NOMO-1 treated with DMSO at 0.1 percent for 48 hours (cell line): ENCODE data around the gene SPDYE3.

Source experiments
- DNase-seq: peaks from one replicate; lab custom pipeline; 2025; ENCODE audit not compliant: unreplicated experiment; lab: John Stamatoyannopoulos, UW

SPDYE3 gene

DNA sequence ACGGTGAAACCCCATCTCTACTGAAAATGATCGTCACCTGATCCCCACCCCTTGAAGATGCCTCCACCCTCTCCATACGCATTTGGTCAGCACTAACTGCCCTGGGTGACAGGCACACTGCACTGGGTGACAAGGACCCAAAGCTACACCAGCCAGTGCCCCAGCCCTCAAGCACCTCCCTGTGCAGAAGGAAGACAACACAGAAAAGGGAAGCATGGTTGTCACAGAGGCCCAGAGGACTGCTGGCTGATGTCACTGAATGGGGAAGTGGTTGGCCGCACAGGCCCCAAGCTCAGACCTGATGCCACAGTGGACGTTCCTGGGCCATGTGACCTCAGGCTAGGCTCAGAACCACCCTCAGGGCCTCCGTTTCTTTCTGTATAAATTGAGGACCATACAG, 61.6 kb downstream of the SPDYE3 start:
- peak; percentile 100 for DNase-seq

DNA sequence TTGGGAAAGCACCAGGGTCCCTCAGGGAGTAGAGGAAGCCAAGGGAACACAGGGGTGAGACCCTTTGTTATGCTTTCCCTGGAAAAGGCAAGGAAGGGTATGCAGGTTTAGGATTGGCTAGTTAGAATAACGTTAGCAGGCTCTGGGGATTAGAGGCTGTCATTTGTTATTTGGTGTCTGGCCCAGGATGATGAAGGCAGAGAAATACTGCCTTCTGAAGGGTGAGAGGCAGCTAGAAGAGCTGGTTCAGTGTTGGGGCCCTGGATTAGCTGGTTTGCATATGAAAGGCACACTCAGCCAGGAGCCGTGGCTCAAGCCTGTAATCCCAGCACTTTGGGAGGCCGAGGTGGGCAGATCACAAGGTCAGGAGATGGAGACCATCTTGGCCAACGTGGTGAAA, 62.8 kb downstream of the SPDYE3 start:
- DNase-seq, result no peak

DNA sequence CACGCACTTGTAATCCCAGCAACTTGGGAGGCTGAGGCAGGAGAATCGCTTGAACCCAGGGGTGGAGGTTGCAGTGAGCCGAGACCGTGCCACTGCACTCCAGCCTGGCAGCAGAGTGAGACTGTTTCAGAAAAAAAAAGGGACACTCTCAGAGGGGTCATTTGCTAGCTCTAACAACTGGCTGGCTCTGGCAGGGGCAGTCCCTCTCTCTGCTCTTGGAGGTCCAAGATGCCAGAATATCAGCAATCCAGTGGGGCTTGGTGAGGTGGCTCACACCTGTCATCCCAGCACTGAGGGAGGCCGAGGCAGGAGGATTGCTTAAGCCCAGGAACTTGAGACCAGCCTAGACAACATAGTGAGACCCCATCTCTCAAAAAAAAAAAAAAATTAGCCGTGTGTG, 63.2 kb downstream of the SPDYE3 start:
- DNase-seq, result no peak

GRCh38 chr7:100371561-100372171, 64.2 kb downstream of the SPDYE3 start:
- no peak for DNase-seq
